Gastrocnemius medialis (tissue), 4 donors: ENCODE results near the gene CHST13.

Source experiments
- POLR2A ChIP-seq, 2 donors: fragments of 450-650 bp; IDR thresholded peaks; one replicate each; pipeline ENCODE4 v1.6.1; 2017; ENCODE audit warnings: antibody characterized with exemption in 2 of 2, mild to moderate bottlenecking in 2 of 2, moderate library complexity in 2 of 2
- TF ChIP-seq, protein P1 (sequence below), 5 experiments: fragments of 450-650 bp in 3 of 5; fragments of 200-600 bp in 2 of 5; sonication (generic) in 2 of 5; IDR thresholded peaks in 4 of 5; conservative IDR thresholded peaks in 1 of 5; 1 replicate in 4 of 5; 2 replicates in 1 of 5; pipeline ENCODE4 v1.5.1; 2016 to 2019; ENCODE audit warnings: antibody characterized with exemption in 5 of 5, mild to moderate bottlenecking in 3 of 5, moderate library complexity in 3 of 5

DNA sequence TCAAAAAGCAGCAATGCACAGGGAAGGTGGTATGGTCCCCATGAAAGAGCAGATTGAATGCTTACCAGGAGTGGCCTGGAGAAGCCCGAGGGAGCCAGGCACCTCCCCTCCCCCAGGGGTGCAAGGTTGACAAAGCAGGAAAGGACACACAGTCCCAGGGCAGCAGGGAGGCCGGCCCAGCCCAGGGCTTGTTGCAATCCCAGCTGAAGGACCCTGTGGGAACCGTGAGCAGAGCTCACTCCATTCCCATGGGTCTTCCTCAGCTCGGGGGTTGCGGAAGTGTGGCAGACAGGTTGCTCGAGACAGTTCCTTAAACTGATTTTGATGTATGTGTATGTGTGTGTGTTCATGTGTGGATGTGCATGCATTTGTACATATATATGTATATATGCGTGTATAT lies 22.2 kb upstream of the CHST13 start:
- TF ChIP-seq, protein P1, sequence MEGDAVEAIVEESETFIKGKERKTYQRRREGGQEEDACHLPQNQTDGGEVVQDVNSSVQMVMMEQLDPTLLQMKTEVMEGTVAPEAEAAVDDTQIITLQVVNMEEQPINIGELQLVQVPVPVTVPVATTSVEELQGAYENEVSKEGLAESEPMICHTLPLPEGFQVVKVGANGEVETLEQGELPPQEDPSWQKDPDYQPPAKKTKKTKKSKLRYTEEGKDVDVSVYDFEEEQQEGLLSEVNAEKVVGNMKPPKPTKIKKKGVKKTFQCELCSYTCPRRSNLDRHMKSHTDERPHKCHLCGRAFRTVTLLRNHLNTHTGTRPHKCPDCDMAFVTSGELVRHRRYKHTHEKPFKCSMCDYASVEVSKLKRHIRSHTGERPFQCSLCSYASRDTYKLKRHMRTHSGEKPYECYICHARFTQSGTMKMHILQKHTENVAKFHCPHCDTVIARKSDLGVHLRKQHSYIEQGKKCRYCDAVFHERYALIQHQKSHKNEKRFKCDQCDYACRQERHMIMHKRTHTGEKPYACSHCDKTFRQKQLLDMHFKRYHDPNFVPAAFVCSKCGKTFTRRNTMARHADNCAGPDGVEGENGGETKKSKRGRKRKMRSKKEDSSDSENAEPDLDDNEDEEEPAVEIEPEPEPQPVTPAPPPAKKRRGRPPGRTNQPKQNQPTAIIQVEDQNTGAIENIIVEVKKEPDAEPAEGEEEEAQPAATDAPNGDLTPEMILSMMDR (IDR thresholded peaks at IDR 0.05 in 4 of 5, conservative IDR thresholded peaks at IDR 0.05 in 1 of 5), result no peak
- no peak for TF ChIP-seq POLR2A (IDR thresholded peaks at IDR 0.05)
